SW480 (cell line): ENCODE results near the gene PIK3R6.

ENCODE experiments used
- DNase-seq: peaks from one replicate; pipeline ENCODE4 v3.0.0-alpha.2; 2016; ENCODE audit warnings: low spot score

Gene PIK3R6

DNA sequence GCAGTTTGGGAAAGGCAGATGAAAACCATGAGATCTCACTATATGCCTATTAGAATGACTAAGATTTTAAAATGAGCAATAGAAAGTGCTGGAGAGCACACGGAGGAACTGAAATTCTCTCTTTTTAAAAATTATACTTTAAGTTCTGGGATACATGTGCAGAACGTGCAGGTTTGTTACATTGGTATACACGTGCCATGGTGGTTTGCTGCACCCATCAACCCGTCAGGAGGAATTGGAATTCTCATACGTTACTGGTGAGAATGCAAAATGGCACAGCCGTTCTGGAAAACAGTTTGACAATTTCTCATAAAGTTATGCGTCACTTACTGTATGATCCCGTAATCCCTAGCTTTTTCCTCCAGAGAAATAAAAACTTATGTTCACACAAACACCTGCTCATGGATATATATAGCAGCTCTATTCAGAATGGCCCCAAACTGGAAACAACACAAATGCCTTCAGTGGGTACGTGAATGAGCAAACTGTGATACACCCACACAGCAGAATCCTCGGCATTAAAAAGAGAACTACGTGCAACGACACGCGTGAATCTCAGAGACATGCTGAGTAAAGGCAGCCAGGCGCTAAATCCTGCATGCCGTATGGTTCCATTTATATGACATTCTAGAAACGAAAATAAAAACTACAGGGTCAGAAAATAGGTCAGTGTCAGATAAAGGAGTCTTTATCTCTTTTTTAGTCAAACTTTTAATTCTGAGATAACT, 11.8 kb downstream of the PIK3R6 start:
- DNase-seq, result no peak

- DNase-seq, result no peak
These were observed 15.9 kb downstream of the PIK3R6 start for GRCh38 chr17:8851600-8851999.

DNA sequence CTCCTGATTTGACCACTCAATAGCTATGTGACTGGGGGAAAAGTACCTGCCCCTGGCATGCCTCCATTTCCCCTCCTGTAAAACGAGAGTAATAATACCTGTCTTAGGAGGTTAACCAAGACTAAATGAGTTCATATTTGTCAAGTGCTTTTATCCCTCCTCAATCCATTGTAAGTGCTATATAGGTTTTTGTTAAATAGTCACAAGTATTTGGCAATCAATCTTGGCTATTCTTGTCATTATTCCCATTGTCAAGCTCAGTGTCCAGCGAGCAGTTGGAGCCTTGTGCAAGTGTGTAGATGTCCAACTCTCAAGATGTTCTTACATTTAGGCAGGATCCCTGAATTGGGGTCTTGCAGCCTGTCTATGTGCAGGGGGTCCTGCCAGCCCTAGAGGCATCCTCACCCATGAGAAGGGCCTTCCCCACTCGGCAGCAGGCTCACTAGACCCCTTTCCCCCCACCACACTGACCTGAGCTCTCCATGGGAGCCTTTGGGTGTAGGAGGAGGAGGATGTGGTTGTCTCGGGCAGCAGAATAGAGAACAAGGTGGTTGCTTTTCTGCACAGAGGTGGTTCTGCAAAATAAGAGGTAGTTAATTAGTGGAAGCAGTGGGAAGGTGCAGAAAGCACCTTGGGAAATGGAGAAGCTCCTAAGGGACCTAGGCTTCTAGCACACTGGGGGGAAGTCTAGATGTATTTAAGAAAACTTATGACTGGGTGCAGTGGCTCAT, 18.0 kb downstream of the PIK3R6 start:
- no peak for DNase-seq

- no peak for DNase-seq
These were observed 19.6 kb downstream of the PIK3R6 start for GRCh38 chr17:8847891-8848290.

DNA sequence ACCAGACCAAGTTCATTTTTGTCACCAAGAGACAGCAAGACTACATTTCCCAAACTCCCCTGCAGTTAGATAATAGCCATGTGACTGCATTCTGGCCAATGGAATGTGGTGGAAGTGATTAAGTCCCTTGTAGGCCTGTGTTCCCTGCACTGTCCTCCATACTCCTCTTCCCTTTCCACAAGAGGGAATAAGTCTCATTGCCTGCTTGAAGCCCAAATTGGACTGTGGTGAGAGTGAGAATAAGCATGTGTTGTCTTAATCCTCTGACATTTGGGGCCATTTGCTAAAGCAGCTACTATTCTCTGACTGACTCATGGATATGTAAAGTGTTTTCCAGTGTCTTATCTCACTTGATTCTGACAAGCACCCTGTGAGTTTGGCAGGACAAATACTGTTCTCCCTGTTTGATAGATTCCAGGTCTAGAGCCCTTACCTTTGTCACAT, 20.7 kb downstream of the PIK3R6 start:
- peak; percentile 62 for DNase-seq

DNA sequence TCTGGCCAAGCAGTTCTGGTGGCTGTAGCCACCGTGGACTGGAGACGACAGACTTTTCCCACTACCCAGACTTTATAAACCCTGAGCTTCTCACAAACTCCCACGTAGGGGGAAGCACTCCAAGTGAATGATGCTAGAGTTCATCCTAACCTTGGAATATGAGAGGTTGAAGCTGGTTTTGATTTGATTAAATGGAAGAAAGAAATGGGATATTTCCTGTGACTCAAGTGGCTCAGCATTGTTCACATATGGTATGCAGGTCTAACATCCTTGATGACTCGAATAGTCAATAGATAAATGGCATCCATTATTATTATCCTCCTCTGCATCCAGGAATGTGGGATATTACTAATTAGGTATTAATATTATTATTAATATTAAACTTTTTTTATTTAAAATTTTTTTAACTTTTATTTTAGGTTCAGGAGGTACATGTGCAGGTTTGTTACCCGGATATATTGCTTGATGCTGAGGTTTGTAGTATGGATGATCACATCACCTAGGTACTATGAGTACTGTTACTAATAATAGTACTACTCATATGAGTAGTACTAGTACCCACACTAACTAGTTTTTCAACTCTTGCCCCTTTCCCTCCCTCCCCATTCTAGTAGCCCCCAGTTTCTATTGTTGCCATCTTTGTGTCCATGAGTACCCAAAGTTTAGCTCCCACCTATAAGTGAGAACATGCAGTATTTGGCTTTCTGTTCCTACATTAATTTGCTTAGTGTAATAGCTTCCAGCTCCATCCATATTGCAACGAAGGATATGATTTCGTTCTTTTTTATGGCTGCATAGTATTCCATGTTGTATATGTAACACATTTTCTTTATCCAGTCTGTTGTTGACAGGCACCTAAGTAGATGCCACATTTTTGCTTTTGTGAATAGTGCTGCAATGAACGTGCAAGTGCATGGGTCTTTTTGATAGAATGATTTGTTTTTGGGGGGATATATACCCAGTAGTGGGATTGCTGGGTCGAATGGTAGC, 22.9 kb downstream of the PIK3R6 start:
- DNase-seq, result no peak

DNA sequence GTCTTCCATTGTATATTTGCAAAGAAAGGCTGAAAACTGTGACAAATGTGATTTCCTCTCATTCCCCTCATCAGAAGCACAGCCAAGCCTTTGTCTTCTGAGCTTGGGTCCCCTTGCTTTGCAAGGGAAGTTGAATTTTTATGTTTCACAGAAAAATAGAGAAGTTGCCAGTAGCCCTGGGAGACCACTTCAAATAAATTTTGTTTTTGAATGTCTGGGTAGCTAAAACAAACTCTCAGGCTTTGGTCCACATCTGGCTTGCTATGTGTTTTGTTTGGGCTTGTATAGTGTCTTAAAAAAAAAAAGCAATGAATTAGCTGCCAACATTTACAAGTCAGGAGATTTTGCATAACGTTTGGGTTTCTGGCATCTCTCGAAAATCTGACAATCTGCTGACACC, 24.1 kb downstream of the PIK3R6 start:
- no peak for DNase-seq

DNA sequence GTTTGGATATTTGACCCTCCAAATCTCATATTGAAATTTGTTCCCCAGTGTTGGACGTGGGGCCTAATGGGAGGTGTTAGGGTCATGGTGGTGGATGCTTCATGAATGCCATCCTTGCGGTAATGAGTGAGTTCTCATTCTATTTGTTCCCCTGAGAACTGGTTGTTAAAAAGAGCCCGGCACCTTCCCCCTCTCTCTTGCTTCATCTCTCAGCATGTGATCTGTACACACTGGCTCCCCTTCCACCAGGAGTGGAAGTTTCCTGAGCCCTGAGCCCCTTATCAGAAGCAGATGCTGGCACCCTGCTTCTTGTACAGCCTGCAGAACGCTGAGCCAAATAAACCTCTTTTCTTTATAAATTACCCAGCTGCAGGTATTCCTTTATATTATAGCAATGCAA, 25.6 kb downstream of the PIK3R6 start:
- DNase-seq, result no peak

GRCh38 chr17:8839410-8839935, 28.0 kb downstream of the PIK3R6 start:
- DNase-seq, result no peak

DNA sequence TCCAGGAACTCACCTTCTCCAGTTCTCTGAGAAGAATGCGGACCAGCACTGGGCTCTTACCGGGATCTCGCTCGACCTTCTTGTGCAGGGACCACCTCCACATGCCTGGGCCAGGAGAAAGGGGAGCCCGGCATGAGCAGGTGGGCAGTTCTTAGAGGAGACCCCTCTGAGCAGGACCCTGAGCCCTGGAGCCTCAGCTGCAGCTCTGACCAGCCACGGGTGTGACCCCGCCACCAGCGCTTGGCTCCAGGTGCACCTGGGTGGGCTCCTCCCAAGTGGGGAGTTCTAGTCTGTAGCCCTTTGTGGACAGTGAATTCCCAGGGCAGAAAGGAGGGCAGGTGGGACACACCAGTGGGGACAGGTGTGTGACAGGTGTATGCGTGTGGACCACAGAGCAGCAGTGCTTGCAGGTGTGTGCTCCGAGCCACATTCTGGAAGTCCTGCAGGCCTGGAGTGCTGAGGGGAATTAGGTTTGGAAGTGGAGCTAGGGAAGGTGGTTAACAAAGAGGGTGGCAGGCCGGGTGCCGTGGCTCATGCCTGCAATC, 28.9 kb downstream of the PIK3R6 start:
- DNase-seq, result no peak

DNA sequence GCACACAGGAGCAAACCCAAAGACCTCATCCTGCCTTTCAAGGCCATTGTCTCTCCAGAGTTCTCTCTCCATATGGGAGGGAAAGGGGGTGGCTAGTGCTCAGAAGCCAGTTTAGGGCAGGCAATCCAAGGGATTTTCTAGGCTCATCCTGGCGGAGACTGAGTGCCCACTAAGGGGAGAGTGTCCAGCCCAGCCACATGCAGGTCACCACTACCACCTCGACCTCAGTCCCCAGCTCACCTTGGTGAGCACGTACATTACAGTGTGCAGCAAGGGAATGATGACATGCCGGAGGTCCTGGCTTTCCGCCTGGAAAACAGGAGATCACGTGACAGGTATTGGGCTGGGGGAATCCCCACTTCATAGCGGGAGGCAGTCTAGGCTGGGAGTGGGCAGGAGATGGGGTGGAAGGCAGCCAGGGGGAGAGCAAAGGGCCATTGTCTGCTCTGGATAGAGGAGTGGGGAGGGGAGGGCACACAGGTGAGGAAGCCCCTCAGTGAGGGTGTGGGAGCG, 29.9 kb downstream of the PIK3R6 start:
- no peak for DNase-seq

GRCh38 chr17:8836821-8837562, 30.5 kb downstream of the PIK3R6 start:
- DNase-seq, result no peak

DNA sequence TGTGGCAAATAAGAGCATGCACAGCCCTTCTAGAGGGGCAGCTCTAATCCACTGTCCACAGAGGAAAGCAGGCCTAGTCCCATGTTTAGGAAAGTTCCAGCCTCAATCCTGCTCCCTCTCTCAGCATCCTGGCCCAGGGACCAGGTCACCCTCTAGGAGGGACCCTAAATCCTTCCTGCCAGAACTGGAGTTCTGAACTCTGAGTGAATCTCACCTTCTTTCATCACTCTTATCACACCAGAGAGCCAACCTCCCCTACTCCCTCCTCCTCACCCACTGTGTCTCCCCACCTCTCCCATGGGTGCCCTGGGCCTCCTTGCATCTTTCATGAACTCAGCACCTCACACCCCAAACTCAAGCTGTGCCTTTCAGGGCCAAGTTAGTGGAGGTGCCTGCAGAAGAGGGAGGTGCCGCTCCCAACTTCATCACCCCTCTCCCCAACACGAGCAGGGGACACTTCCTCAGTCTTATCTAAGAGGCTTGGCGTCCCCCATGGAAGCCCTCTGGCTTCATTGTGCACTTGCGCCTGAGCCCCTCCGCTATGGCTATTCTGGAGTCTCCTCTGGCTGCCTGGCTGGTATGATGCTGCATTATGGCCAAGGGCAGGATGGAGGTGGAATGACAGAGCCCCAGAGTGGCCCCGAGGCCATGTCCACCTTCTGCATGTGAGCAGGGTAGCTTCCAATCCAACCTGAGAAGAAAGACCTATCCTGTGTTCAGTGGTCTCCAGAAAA, 31.7 kb downstream of the PIK3R6 start:
- no peak for DNase-seq

DNA sequence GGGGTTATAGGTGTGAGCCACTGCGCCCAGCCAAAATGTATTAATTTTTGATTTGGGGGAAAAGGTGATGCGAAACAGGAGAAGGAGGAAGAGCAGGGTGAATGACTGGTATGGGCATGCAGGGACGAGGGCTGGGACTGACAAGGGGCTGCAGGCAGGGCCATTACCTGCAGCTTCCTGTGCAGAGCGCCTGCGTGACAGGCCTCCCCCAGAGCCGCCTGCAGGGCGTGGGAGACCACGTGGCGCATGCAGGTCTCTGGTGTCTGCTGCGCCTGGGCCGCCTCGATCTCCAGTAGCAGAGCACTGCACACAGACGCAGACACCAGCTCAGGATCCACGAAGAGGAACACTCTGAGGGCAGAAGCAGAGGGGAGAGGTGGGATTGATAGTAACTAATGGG, 32.4 kb downstream of the PIK3R6 start:
- no peak for DNase-seq

- DNase-seq, result peak; percentile 9
These were observed 34.6 kb downstream of the PIK3R6 start for GRCh38 chr17:8832711-8833352.

DNA sequence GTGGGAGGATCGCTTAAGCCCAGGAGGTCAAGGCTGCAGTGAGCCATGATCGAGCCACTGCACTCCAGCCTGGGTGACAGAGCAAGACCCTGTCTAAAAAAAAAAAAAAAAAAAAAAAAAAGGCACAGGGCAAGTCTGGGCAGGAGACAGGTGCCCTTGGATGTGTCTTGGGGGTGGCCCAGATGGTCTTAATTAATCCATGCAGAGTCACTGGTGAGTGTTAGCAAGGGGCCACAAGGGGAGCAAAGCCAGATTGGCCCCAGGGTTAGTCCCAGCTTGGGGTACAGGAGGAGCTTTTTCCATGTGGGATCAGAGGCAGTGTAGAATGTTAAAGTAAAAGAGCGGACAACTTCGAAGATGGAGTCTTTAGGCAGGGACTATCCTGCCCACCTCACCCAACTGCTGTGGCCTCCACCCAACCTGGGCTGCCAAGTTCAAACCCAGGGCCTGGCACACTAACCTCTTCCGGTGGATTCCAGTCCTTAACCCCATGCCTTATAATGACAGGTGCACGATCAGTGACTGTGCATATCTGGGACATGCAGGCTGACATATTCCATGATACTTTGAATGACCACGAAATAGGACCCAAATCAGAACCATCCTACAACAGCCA, 36.1 kb downstream of the PIK3R6 start:
- no peak for DNase-seq

DNA sequence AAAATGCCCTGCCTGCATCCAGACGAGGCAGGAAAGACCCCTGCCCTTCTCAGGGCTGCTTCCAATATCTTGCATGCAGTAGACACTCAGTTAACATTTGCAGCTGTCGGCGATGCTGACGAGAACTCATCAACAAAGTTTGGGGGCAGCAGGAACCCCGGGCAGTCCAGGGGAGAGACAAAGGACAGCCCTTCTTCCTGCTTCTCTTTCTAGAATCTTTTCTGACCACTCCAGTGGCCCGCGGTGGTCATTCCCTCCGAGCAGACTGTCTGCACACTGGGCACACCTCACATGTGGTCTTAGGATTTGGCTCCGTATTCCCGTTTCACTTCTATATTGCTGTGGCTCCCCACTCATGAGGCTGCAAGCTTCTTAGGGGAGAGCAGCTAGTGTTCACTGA, 37.3 kb downstream of the PIK3R6 start:
- DNase-seq, result no peak

- no peak for DNase-seq
These were observed 38.2 kb downstream of the PIK3R6 start for GRCh38 chr17:8829036-8829941.
